Spleen (tissue), 7 donors: ENCODE measurements around the gene CNTNAP3.
"Not testable (repeated sequence)": the region's sequence is repeated elsewhere in the genome, so short reads cannot be mapped to it uniquely, and the experiment has no call there.

Source experiments
- CTCF ChIP-seq, 11 experiments: fragments of 200-600 bp in 7 of 11; fragments of 450-650 bp in 4 of 11; sonication (generic) in 4 of 11; IDR thresholded peaks in 8 of 11; conservative IDR thresholded peaks in 3 of 11; 1 replicate in 7 of 11; 2 replicates in 4 of 11; pipeline versions ENCODE4 v1.4.0 to v1.8.0; 2016 to 2021; ENCODE audit warnings: antibody characterized with exemption in 11 of 11, inconsistent platforms in 4 of 11, mild to moderate bottlenecking in 1 of 11
- POLR2A ChIP-seq, 3 donors: fragments of 450-650 bp; IDR thresholded peaks; one replicate each; pipeline ENCODE4 v1.5.1; 2017; ENCODE audit warnings: antibody characterized with exemption in 3 of 3, mild to moderate bottlenecking in 1 of 3
- donor health status: DM: no; HTN: no; CAD: no; lungs with moderate emphysema.
- donor health status: DM: no; HTN: no; CAD: no.
- donor health status: DM: no; HTN: no; CAD: no.

- TF ChIP-seq CTCF (IDR thresholded peaks at IDR 0.05 in 8 of 11, conservative IDR thresholded peaks at IDR 0.05 in 3 of 11); POLR2A (IDR thresholded peaks at IDR 0.05): not testable (repeated sequence)
Observed at GRCh38 chr9:39157714-39158113, 130.3 kb downstream of the CNTNAP3 start.
